Upper lobe of left lung (tissue), 4 donors: ENCODE data around the gene ZFYVE16.

Source experiments
- CTCF ChIP-seq, 6 experiments: fragments of 450-650 bp in 4 of 6; fragments of 200-600 bp in 2 of 6; sonication (generic) in 2 of 6; IDR thresholded peaks; one replicate each; pipeline ENCODE4 v1.5.1; 2016 to 2019; ENCODE audit warnings: antibody characterized with exemption in 6 of 6
- EP300 ChIP-seq, 4 donors: sonication (generic); formaldehyde crosslinking; IDR thresholded peaks; one replicate each; pipeline ENCODE4 v1.5.1; 2017; ENCODE audit warnings: antibody characterized with exemption in 4 of 4, control low read depth in 2 of 4
- POLR2A ChIP-seq, 4 donors: fragments of 450-650 bp; IDR thresholded peaks; one replicate each; pipeline ENCODE4 v1.5.1; 2016 to 2017; ENCODE audit warnings: antibody characterized with exemption in 4 of 4, mild to moderate bottlenecking in 2 of 4

- TF ChIP-seq CTCF (IDR thresholded peaks at IDR 0.05) = no peak
- no peak for TF ChIP-seq POLR2A (IDR thresholded peaks at IDR 0.05)
- no peak for TF ChIP-seq EP300 (IDR thresholded peaks at IDR 0.05)
Observed at GRCh38 chr5:80491296-80491695, 83.4 kb downstream of the ZFYVE16 start.
